ENCODE results near the gene RPP14.
"Not testable (repeated sequence)": the region's sequence is repeated elsewhere in the genome, so short reads cannot be mapped to it uniquely, and the experiment has no call there.

RPP14 gene

DNA sequence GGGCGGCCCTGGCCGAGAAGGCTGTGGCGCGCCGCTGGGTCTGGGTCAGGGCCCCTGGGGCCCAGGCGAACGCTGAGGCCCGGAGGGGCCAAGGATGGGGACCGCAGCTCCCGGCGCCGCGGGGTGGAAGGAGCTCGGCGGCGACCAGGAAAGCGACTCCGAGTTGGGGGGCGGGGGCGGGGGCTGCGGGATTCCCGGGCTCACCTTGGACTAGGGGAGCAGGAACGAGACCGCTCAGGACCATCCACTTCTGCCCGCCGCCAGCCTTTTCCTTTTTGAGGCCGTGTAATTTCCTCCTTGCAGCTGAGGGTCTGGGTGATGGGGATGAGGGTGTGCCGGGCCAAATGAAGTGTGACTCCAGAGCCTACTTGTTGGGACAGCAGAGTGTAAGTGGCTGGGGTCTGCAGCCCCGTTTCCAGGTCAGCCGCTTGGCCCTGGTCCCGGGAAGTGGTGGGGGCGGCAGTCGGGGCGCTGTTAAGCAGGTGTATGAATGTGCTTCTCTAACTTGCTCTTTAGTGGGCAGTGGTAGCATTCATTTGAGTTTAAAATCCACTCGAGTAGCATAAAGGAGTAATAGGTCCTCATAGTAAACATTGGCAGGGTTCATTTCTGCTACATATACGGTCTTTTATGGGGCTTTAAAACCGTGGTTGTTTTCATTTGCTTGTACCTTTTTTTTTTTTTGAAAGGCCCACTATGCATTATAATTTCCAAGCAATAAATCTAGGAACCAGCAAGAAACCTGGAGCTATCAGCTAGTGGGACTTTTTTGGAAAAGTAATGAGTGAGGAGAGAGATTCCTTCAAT, 27.4 kb downstream of the RPP14 start:
- DNase-seq, result peak in 2 of 6 experiments; percentile 26 to 31

DNA sequence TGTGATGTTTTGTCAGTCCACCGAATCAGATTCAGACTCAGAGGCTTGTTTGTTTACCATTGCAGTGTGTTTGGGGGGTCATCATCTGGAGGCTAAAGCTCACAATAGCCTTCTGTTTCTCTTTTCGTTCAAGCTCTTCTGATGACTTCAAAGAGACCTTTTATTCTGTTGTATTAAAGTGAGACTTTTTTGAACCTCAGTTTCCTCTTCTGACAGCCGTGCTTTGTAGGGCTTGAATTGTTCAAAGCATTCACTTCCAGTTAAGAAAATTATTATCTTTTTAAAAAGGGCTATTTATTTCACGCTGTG, 27.9 kb downstream of the RPP14 start:
- no peak for DNase-seq

DNA sequence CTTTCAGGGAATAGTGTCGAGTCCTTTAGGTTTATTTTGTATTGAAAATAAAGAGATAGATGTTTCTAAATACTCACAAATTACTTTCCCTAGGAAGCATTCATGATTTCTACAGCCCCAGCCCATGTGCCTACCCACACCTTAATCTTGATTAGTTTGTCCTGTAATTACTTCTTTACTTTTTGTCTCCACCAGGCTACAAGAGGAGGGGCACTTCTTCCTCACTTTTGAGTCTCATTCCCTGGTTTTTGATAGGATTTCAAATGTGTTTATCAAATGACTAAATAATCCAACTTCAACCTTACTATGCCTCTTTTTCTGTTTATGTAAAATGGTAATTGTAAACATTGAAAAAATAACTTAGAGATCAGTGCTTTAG, 28.4 kb downstream of the RPP14 start:
- no peak for DNase-seq

DNA sequence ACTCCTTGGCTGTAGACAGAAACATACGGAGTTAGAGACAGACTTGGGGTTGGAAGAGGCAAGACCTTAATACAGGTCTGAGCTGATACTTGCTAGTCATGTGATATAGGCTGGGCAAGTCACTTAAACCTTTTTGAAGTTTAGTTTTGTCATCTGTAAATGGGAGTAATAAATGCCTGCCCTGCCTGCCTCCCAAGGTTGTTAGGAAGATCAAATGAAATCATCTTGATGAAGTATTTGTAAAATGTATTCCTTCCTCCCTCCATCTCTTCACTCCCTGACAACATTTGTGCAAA, 29.6 kb downstream of the RPP14 start:
- DNase-seq, result no peak

DNA sequence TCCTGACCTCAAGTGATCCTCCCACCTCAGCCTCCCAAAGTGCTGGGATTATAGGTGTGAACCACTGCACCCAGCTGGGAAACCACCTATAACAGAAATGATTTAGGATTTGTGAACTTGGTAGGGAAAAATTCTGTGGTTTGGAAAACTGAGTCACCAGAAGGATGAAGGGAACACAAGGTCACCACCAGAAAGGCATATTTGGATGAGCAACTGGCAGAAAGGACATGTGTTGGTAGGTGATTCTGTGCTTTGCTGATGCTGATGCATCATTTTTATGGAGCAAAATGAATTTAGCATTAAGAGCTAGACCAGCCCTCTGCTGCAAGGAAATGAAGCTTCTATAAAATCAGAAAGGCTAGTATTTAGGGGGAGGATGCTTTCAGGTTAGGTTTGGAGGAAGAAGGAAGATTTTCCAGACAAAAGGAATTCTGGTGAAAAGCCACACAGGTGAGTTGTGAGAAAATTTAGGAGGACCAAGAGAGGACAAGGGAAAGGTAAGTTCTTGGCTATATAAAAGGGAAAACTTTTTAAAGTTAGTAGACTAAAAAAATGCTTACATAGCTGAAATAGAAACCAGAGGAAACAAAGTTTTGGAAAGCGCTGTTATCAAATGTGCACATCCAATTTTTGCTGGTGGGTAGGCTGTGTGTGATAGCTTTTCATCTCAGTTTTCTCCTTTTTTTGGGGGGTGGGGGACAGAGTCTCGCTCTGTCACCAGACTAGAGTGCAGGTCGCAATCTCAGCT, 30.3 kb downstream of the RPP14 start:
- no peak for DNase-seq

DNA sequence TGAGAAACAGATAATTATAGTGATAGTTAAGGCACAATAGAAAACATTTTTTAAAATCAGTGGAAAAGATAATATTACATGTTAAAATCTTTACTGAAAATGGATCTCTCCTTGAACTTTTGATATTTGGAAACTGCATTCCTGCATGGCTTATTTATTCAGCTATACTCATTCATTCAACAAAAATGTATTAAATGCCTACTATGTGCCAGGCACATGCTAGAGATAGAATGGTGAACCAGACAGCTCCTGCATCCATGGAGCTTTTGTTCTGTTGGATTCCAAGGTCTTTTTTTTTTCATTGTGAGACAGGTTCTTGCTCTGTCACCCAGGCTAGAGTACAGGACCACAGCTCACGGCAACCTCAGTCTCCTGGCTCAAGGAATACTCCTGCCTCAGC, 31.1 kb downstream of the RPP14 start:
- DNase-seq, result no peak

DNA sequence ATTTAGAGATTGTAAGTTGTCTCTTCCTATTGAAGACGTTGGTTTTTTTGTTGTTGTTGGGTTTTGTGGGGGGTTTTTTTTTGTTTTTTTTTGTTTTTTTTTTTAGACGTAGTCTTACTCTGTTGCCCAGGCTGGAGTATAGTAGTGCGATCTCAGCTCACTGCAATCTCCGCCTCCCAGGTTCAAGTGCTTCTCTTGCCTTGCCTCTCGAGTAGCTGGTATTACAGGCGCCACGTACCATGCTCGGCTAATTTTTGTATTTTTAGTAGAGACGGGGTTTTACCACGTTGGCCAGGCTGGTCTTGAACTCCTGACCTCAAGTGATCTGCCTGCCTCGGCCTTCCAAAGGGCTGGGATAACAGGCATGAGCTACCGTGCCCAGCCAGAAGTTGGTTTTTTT, 33.1 kb downstream of the RPP14 start:
- DNase-seq, result not testable (repeated sequence)

DNA sequence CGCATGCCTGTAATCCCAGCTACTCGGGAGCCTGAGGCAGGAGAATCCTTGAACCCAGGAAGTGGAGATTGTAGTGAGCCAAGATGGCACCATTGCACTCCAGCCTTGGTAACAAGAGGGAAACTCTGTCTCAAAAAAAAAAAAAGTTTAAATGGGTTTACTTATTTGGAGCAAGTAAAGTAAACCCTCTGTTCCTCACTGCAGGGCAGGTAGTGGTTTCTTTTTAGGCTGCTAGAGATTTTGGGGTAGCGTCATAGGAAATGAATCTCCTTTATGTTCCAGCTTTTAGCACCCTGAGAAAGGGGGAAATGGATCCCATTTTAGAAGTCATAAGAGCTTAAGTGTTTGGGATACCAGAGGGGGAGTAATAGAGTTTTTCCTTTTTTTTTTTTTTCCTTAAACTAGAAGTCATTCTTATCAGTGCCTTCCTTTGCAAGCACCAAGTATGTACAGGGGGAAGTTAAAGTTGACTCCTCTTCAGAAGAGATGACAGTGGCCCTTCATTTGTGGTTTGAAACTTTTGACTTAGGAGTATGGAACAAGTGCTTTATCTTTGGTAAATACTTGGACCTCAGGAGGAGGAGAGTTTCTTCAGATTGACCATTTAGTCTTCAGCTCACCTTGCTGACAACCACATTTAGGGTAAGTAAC, 34.7 kb downstream of the RPP14 start:
- no peak for DNase-seq

DNA sequence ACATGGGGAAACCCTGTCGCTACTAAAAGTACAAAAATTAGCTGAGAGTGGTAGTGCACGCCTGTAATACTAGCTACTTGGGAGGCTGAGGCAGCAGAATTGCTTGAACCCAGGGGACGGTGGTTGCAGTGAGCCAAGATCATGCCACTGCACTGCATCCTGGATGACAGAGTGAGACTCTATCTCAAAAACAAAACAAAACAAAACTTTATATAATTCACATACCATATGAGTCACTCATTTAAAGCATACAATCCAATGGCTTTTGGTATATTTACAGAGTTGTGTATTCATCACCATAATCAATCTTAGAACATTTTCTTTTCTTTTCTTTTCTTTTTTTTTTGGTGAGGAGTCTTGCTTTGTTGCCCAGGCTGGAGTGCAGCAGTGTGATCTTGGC, 35.3 kb downstream of the RPP14 start:
- no peak for DNase-seq

DNA sequence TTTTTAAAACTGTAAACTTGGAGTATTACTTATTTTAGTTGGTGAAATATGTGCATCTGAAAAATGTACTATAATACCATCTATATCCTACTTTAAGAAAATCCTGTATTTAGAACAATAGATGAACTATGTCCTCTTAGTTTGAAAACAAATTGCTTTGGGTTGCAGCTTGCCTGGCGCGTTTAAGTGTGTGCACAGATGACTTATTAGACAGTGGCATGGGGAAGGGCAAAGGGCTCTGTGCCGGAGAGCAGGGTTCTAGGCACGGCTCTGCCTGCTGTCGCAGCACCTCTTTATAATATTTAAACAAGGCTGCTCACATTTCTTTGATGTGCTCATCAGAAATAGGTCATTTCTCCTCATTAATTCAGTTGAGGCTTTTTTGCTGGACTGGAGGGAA, 36.6 kb downstream of the RPP14 start:
- DNase-seq, result no peak

DNA sequence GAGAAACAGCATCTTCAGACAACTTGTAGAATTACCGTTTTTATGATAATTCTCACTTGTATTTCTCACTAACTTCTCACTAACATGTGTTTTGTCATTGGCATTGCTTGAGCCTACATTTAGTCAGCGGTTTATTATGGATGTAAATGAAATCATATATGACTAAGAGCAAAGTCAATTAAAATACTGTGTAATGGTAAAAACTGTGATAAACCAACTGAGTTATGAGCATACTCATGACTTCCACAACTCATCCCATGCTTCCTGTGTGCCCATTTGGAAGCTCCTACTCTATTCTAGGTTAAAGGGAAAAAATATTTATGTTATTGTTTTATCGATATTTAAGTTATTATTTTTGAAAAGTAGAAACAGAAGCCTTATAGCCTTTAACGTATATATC, 39.4 kb downstream of the RPP14 start:
- DNase-seq, result no peak

DNA sequence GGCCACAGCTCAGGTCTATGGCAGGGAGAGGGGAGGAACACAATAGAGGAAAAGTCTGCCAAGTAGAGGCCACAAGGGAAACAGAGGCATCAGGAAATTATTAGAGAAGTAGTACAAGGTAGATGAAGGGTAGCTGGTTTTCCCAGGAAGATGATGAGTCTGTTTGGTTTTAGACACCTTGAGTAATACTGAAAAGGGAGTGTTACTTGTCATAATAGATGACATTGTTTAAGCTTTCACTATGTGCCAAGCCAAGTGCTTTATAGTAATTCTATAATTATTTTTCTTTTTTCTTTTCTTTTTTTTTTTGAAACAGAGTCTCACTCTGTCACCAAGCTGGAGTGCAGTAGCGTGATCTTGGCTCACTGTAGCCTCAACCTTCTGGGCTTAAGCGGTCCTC, 40.3 kb downstream of the RPP14 start:
- DNase-seq, result no peak

DNA sequence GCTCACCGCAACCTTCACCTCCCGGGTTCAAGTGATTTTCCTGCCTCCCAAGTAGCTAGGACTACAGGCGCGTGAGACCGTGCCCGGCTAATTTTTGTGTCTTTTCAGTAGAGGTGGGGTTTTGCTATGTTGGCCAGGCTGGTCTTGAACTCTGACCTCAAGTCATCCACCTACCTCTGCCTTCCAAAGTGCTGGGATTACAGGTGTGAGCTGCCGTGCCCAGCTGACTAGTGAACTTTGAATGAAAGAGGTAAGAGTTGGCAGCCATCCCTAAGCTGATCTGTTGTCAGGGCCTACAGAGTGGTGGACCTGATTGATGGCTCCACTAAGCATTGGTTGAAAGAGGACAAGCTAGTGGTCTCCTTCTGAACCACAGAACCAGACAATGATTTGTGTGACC, 41.9 kb downstream of the RPP14 start:
- no peak for DNase-seq

DNA sequence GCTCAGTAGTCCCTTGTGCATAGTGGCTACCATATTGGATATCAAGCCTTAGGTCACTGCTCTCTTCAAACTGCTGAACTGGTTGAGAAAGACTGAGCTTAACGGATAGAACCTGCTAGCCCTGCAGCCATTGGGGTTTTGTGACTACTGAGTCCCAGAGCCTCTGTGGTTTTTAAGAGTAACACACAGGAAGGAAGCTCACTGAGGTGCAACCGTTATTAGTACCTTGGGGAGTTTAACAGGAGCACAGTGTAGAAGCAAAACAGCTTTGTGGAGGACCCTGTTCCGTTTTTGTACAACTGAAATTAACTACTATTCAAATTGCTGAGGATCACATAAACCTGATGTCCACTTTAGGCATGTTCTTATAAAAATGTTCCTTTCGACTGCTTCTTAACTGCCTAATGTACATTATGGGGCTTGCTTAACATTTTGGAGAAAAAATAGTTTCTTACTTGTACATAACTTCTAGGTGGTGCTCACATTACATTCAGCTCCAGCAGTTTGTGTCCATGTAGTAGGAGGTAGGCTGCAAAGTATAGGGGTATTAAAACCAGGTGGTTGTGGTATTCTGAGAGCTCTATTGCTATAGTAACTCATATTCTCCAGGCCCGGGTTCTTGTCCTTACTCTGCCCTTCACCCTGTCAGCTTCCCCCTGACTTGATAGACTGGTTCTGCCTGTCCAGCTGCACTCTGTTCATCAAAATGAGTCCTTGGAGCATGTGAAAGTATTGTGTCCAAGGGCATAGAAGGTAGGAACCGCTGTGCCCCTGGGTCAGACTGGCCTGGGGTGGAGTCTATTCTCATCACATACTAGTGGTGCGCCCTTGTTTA, 44.0 kb downstream of the RPP14 start:
- DNase-seq, result no peak

DNA sequence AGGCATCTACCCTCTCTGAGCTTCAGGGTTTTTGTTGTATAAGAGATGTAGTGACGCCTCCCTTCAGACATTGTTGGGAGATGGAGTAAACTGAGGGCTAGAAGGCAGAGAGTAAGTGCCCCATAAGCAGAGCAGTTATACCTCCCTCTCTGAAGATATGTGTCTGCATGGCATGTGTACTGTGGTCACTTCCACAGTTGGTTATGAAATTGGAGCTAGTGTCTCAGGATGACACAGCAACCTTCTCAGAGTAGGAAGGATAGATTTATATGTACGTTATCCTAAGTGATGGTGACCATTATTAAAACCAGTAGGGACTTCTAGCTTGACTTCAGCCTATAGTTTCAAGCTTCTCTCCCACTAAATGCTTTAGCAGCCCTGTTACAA, 44.6 kb downstream of the RPP14 start:
- no peak for DNase-seq

DNA sequence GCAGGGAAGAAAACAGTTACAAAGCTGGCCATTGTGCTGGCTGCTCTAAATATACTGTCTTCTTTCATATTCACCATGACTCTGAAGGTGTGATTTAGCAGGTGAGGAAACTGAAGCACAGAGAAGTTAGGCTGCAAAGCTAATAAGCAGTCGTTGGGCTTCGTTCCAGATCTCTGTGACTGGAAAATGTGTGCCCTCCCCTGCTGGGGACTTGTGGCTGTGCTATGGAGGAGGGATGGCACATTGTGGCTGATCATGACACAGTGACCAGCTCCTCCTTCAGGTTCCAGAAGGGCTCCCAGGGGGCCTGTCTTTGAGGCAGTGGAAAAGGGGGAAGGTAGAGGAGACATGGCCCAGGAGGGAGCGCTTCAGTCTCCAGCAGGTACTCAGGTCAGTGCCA, 45.9 kb downstream of the RPP14 start:
- DNase-seq, result no peak

DNA sequence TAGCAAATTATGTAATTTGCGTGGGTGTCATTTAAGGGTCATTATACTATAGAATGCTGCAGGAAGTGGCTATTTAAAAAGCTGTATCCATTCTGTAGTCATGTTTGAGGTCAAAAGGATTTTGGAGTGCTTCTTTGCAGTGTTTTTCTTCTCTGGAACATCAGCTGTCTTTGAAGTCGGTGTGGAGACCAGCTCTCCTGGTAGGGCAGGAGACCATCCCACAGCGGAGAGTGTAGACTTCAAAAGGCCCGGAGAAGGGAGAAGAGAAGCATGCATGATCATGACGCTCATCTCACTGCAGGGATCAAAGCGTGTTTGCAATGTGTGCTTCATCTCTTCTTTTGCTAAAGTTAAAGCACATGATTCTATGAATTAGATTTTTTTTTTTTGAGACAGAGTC, 46.6 kb downstream of the RPP14 start:
- DNase-seq, result no peak

DNA sequence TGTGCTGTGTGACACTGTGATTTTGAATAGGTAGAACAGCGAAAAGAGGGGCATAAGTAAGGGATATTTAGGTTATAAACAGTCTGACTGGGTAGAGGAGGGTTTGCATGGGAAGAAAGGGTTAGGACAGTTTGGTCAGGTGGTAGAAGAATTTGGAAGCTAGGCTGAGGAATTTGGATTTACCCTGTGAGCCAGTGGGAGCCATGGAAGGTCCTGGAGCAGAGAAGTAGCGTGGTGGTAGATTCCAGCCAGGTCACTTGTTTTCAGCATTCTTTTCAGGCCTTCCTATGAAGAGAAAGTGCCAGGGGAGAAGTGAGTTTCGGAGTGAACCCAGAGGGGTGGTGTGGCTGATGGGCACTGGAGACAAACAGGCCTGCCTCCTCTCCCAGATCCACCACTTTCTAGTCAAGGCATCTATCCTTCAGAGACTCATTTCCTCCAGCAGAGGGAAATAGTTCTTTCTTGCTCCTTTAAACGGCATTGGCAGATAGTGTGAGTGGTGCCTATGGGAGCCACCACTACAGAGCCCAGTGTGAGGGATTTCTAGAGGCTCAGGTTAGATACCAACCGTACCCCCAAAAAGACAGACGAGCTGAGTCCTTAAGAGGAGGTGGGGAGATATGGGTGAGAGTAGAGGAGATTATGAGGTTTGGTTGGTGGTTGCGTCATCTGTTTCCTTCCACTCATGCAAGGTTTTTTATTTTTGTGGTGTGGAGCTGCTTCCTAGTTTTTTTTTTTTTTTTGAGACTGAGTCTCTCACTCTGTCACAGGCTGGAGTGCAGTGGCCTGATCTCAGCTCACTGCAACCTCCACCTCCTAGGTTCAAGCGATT, 47.9 kb downstream of the RPP14 start:
- peak in 3 of 6 experiments; percentile 5 to 38 (median 22) for DNase-seq

DNA sequence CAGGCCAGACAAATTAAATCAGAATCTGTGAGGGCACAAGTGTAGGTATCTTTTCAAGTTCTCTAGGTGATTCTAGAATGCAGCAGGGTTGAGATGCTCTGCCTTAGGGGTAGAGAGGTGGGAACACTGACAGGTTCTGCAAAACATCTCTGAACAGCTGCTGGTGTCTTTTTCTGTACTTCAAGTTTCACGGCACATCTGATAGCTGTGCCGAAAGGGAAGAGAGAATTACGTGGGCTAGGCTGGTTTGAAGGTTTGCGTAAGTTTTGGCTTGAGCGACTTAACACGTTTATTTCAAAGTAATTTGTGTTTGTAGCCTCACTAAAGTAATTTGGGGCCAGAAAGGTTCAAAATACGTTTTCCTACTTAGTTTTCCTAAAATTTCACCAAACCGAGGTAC, 49.1 kb downstream of the RPP14 start:
- DNase-seq, result no peak

DNA sequence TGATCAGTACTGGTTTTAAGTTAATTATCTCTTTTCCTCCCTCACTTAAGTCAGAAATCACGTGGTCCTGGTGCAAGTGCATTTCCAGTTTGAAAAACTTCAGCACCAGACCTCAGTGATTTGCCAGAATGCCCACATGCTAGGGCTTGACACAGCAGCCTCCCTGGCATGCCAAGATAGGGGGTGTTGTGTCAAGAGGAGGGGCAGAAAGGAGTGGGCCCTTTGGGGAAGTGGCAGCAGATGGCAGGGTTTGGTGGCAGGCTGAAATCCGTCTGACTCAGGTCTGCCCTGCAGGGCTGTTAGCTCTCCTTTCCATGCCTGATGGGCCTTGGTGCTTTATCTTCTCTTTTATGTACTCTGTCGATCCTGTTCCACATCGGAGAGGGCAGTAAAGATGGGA, 50.0 kb downstream of the RPP14 start:
- no peak for DNase-seq

DNA sequence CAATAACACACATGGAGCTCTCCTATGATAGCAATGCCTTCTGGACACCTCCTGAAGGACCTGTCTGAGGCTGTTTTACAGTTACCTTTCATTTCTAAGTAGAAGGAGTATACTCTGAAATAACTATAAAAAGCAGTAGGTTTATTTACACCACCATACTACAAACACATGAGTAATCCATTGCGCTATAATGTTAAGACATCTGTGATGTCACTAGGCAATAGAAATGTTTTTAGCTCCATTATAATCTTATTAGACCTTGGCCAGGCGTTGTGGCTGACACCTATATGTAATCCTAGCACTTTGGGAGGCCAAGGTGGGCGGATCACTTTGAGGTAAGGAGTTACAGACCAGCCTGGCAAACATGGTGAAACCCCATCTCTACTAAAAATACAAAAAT, 51.4 kb downstream of the RPP14 start:
- DNase-seq, result no peak

DNA sequence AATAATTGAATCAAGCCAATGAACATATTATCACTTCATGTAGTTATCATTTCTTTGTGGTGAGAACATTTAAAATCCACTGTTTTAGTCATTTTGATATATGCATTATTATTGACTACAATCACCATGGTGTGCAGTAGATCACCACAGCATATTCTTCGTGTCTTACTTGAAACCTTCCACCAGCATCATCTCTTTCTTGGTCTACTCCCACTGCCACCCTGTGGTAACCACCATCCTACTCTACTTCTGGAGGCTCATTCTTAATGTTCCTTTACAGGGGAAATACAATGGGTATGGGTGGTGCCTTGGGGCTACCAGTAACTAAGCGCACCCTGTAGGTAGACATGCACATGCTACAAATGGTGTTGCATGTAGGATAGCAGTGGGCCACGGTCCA, 52.0 kb downstream of the RPP14 start:
- no peak for DNase-seq

DNA sequence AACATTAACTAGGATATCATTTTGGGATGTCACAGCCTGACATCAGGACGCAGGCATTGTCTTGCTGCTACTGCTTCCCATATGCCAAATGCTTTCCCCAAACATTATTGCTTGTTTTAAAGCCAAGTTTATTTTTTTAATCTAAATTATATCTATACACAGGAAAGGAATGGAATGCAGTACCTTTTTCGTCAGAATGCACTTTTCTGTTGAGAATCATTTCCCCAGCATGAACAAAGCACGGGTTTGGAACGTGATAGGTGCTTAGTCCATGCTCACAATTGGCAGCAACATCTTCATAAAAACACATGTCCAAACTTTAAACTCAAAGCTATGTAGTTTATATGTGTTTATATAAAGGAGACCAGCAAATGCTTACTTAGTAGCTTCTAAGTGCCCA, 52.8 kb downstream of the RPP14 start:
- no peak for DNase-seq
